Astrocyte (in vitro differentiated cells and primary cell): ENCODE results near the gene ZNF592. TPM values are rescaled to one million over a fixed set of nuclear protein-coding genes. Genes with fewer than 3 reads are reported as not detected.

Experiments
- DNase-seq: peaks from one replicate; pipeline ENCODE4 v3.0.0-alpha.2; 2010; ENCODE audit warnings: low read depth
- FAIRE-seq: peaks from 2 replicates; lab custom pipeline; 2011; peaks lifted over from hg19 to GRCh38; lab: Jason Lieb, UNC
- H2AFZ ChIP-seq: 2 replicates; pipeline ENCODE4 v1.6.0; 2012; ENCODE audit warnings: low read depth, low read length, inconsistent platforms
- H3K27ac ChIP-seq: 2 replicates; pipeline ENCODE4 v1.5.1; 2011; ENCODE audit warnings: low read depth, low read length, inconsistent platforms
- H3K27me3 ChIP-seq: 2 replicates; pipeline ENCODE4 v1.6.0; 2011; ENCODE audit warnings: low read length, inconsistent platforms; ENCODE audit not compliant: insufficient read depth
- H3K36me3 ChIP-seq: 2 replicates; pipeline ENCODE4 v1.5.1; 2011; ENCODE audit warnings: low read length, inconsistent platforms; ENCODE audit not compliant: insufficient read depth
- H3K4me1 ChIP-seq: 2 replicates; pipeline ENCODE4 v1.5.1; 2011; ENCODE audit warnings: low read length, inconsistent platforms; ENCODE audit not compliant: insufficient read depth
- H3K4me2 ChIP-seq: 2 replicates; pipeline ENCODE4 v1.6.0; 2012; ENCODE audit warnings: low read length, inconsistent platforms
- H3K4me3 ChIP-seq: 2 replicates; pipeline ENCODE4 v1.5.1; 2011; ENCODE audit warnings: low read depth, mild to moderate bottlenecking, low read length, inconsistent platforms; ENCODE audit not compliant: insufficient read depth
- H3K79me2 ChIP-seq: 2 replicates; pipeline ENCODE4 v1.6.0; 2012; ENCODE audit warnings: mild to moderate bottlenecking, low read length, inconsistent platforms; ENCODE audit not compliant: insufficient read depth
- H3K9ac ChIP-seq: 2 replicates; pipeline ENCODE4 v1.6.0; 2012; ENCODE audit warnings: mild to moderate bottlenecking, low read length, inconsistent platforms
- H3K9me3 ChIP-seq: 2 replicates; pipeline ENCODE4 v1.5.1; 2012; ENCODE audit warnings: low read depth, mild to moderate bottlenecking, low read length, inconsistent platforms; ENCODE audit not compliant: insufficient read depth
- H4K20me1 ChIP-seq: 2 replicates; pipeline ENCODE4 v1.6.0; 2012; ENCODE audit warnings: low read length, inconsistent platforms; ENCODE audit not compliant: insufficient read depth
- H3K27ac Mint-ChIP-seq: one replicate; pipeline ENCODE4 v1.8.0; 2021; ENCODE audit warnings: mild to moderate bottlenecking, mixed read lengths; ENCODE audit not compliant: unreplicated experiment
- H3K27me3 Mint-ChIP-seq: one replicate; pipeline ENCODE4 v1.8.0; 2021; ENCODE audit warnings: low read depth, mixed read lengths; ENCODE audit not compliant: unreplicated experiment
- H3K36me3 Mint-ChIP-seq: one replicate; pipeline ENCODE4 v1.8.0; 2021; ENCODE audit warnings: low read depth, mixed read lengths; ENCODE audit not compliant: unreplicated experiment
- H3K4me1 Mint-ChIP-seq: one replicate; pipeline ENCODE4 v1.8.0; 2021; ENCODE audit warnings: low read depth, mixed read lengths; ENCODE audit not compliant: unreplicated experiment
- H3K4me3 Mint-ChIP-seq: one replicate; pipeline ENCODE4 v1.8.0; 2021; ENCODE audit warnings: mild to moderate bottlenecking, moderate library complexity, mixed read lengths; ENCODE audit not compliant: unreplicated experiment
- H3K9me3 Mint-ChIP-seq: one replicate; pipeline ENCODE4 v1.8.0; 2021; ENCODE audit warnings: mild to moderate bottlenecking, mixed read lengths; ENCODE audit not compliant: unreplicated experiment
- CTCF ChIP-seq: IDR thresholded peaks from 2 replicates; pipeline ENCODE4 v1.5.1; 2011; ENCODE audit warnings: low read depth, mild to moderate bottlenecking, inconsistent platforms, low read length, moderate library complexity; ENCODE audit not compliant: insufficient read depth
- EZH2 ChIP-seq: IDR thresholded peaks from 2 replicates; pipeline ENCODE4 v1.6.1; 2012; ENCODE audit warnings: mild to moderate bottlenecking, low read length, inconsistent platforms; ENCODE audit not compliant: insufficient read depth
- total RNA-seq: library from RNA; stranded (reverse); gene quantifications from 2 replicates; pipeline ENCODE4 v1.2.1, GENCODE V29; 2021

ZNF592 gene
- total RNA-seq, 1 donor from 2014 or later = 25.1 TPM

GRCh38 chr15:84795186-84795585 lies 46.8 kb downstream of the ZNF592 start:
- H3K4me3 Mint-ChIP-seq = no peak overlapping the region
- H2AFZ ChIP-seq = no peak overlapping the region
- no peak overlapping the region for H3K4me2 ChIP-seq
- FAIRE-seq (no peak), DNase-seq (no peak)
- H3K4me3 ChIP-seq = no peak overlapping the region
- peaks cover 28% of the 10 kb centered on the region for H4K20me1 ChIP-seq
- H3K9ac ChIP-seq = no peak overlapping the region
- peaks cover 17% of the 10 kb centered on the region for H3K4me1 Mint-ChIP-seq
- H3K27ac Mint-ChIP-seq = no peak overlapping the region
- H3K27ac ChIP-seq = no peak overlapping the region
- no peaks in the 10 kb centered on the region for H3K9me3 Mint-ChIP-seq
- H3K9me3 ChIP-seq = no peaks in the 10 kb centered on the region
- TF ChIP-seq CTCF (no peak), EZH2 (no peak)
- H3K36me3 ChIP-seq = peaks cover 42% of the 10 kb centered on the region
- no peaks in the 10 kb centered on the region for H3K27me3 ChIP-seq
- peaks cover 16% of the 10 kb centered on the region for H3K36me3 Mint-ChIP-seq
- peaks cover 39% of the 10 kb centered on the region for H3K79me2 ChIP-seq
- H3K27me3 Mint-ChIP-seq = no peaks in the 10 kb centered on the region
- peaks cover 12% of the 10 kb centered on the region for H3K4me1 ChIP-seq

GRCh38 chr15:84797212-84797611 lies 48.8 kb downstream of the ZNF592 start:
- H3K9me3 Mint-ChIP-seq = no peaks in the 10 kb centered on the region
- peaks cover 27% of the 10 kb centered on the region for H3K79me2 ChIP-seq
- H3K4me3 ChIP-seq = no peak overlapping the region
- H3K4me1 ChIP-seq = peaks cover 12% of the 10 kb centered on the region
- no peaks in the 10 kb centered on the region for H3K9me3 ChIP-seq
- FAIRE-seq (no peak), DNase-seq (peak; percentile 71)
- no peak overlapping the region for H3K4me3 Mint-ChIP-seq
- H4K20me1 ChIP-seq = peaks cover 19% of the 10 kb centered on the region
- peaks cover 17% of the 10 kb centered on the region for H3K36me3 Mint-ChIP-seq
- H3K9ac ChIP-seq = peak overlapping the region; percentile 55
- H3K27ac Mint-ChIP-seq = peak overlapping the region; percentile 90
- H3K36me3 ChIP-seq = peaks cover 38% of the 10 kb centered on the region
- TF ChIP-seq CTCF (no peak), EZH2 (no peak)
- H3K27me3 Mint-ChIP-seq = no peaks in the 10 kb centered on the region
- peaks cover 9% of the 10 kb centered on the region for H3K4me1 Mint-ChIP-seq
- H3K4me2 ChIP-seq = peak overlapping the region; percentile 74
- H3K27me3 ChIP-seq = no peaks in the 10 kb centered on the region
- H2AFZ ChIP-seq = no peak overlapping the region
- H3K27ac ChIP-seq = peak overlapping the region; percentile 86

- no peak for TF ChIP-seq EZH2
- no peak for TF ChIP-seq CTCF
- Histone ChIP-seq H3K9me3 (no peaks in the 10 kb centered on the region), H3K4me3 (no peak overlapping the region), H3K27ac (peak overlapping the region; percentile 86), H4K20me1 (peaks cover 19% of the 10 kb centered on the region), H3K9ac (peak overlapping the region; percentile 55), H3K4me2 (peak overlapping the region; percentile 74), H3K36me3 (peaks cover 34% of the 10 kb centered on the region), H3K79me2 (peaks cover 22% of the 10 kb centered on the region), H3K4me1 (peaks cover 12% of the 10 kb centered on the region), H2AFZ (no peak overlapping the region), H3K27me3 (no peaks in the 10 kb centered on the region)
- Mint-ChIP-seq H3K27ac (no peak overlapping the region), H3K27me3 (no peaks in the 10 kb centered on the region), H3K4me1 (peaks cover 9% of the 10 kb centered on the region), H3K9me3 (no peaks in the 10 kb centered on the region), H3K36me3 (peaks cover 21% of the 10 kb centered on the region), H3K4me3 (no peak overlapping the region)
- FAIRE-seq = no peak
- DNase-seq = no peak
Observed at GRCh38 chr15:84797801-84798200, 49.4 kb downstream of the ZNF592 start.
